Activated CD8-positive, alpha-beta T cell treated with anti-CD3 and anti-CD28 coated beads for 36 hours (primary cell): Measurements from ENCODE around the gene TRIML1. TPM values are rescaled to one million over a fixed set of nuclear protein-coding genes. Genes with fewer than 3 reads are reported as not detected.
"Not testable (repeated sequence)": the region's sequence is repeated elsewhere in the genome, so short reads cannot be mapped to it uniquely, and the experiment has no call there.

Experiments
- ATAC-seq: fragments of 200-7000 bp; cut with Tn5 transposase; one replicate; pipeline ENCODE4 v1.10.0; 2021; ENCODE audit warnings: mild to moderate bottlenecking, moderate library complexity
- CTCF ChIA-PET: fragments of 350-600 bp; sonication (Branson Sonifier 250); formaldehyde crosslinking; loops from one replicate; lab custom pipeline; 2021; ENCODE audit warnings: antibody characterized with exemption; lab: Charles Lee
- POLR2A ChIA-PET: fragments of 350-600 bp; sonication (Branson Sonifier 250); formaldehyde crosslinking; loops from one replicate; lab custom pipeline; 2021; ENCODE audit warnings: antibody characterized with exemption; lab: Charles Lee
- DNase-seq: peaks from one replicate; pipeline ENCODE4 v3.0.0-alpha.2; 2020
- H3K27ac Mint-ChIP-seq: one replicate; pipeline ENCODE4 v1.8.0; 2021; ENCODE audit warnings: mild to moderate bottlenecking, mixed read lengths
- H3K27me3 Mint-ChIP-seq: one replicate; pipeline ENCODE4 v1.8.0; 2021; ENCODE audit warnings: mixed read lengths
- H3K36me3 Mint-ChIP-seq: one replicate; pipeline ENCODE4 v1.8.0; 2021; ENCODE audit warnings: low read depth, mixed read lengths
- H3K4me1 Mint-ChIP-seq: one replicate; pipeline ENCODE4 v1.8.0; 2021; ENCODE audit warnings: low read depth, mixed read lengths
- H3K4me3 Mint-ChIP-seq: one replicate; pipeline ENCODE4 v1.8.0; 2021; ENCODE audit warnings: mild to moderate bottlenecking, moderate library complexity, mixed read lengths
- H3K9me3 Mint-ChIP-seq: one replicate; pipeline ENCODE4 v1.8.0; 2021; ENCODE audit warnings: mixed read lengths
- CTCF ChIP-seq: fragments of 200-600 bp; IDR thresholded peaks from one replicate; pipeline ENCODE4 v1.8.0; 2022; ENCODE audit warnings: antibody characterized with exemption, mild to moderate bottlenecking
- intact Hi-C: fragments of 100-400 bp; cut with micrococcal nuclease; formaldehyde crosslinking; loops from one replicate; pipeline ENCODE4 v1.10.0; 2022
- total RNA-seq, 2 experiments: library from RNA; stranded (reverse); gene quantifications; one replicate each; pipeline ENCODE4 v1.2.3, GENCODE V29; 2021

The TRIML1 gene
- total RNA-seq, 2 experiments from 2014 or later: not detected

GRCh38 chr4:188147776-188148175 lies 8.5 kb downstream of the TRIML1 start:
- H3K4me1 Mint-ChIP-seq: no peaks in the 10 kb centered on the region
- CTCF ChIA-PET: no interaction called here
- no peaks in the 10 kb centered on the region for H3K36me3 Mint-ChIP-seq
- H3K9me3 Mint-ChIP-seq: peaks cover 3% of the 10 kb centered on the region
- DNase-seq: no peak
- POLR2A ChIA-PET: no interaction called here
- TF ChIP-seq CTCF: no peak
- no peak overlapping the region for H3K27ac Mint-ChIP-seq
- intact Hi-C loops: no loop called here
- H3K27me3 Mint-ChIP-seq: no peaks in the 10 kb centered on the region
- no peak overlapping the region for H3K4me3 Mint-ChIP-seq
- no peak for ATAC-seq

GRCh38 chr4:188154668-188155405 lies 15.6 kb downstream of the TRIML1 start:
- Mint-ChIP-seq H3K4me1 (no peaks in the 10 kb centered on the region), H3K4me3 (no peak overlapping the region), H3K27me3 (no peaks in the 10 kb centered on the region), H3K9me3 (peaks cover 8% of the 10 kb centered on the region), H3K36me3 (no peaks in the 10 kb centered on the region), H3K27ac (no peak overlapping the region)
- CTCF ChIA-PET: no interaction called here
- no peak for DNase-seq
- no peak for ATAC-seq
- TF ChIP-seq CTCF: no peak
- intact Hi-C loops: no loop called here
- POLR2A ChIA-PET: no interaction called here

GRCh38 chr4:188158336-188158735 lies 19.1 kb downstream of the TRIML1 start:
- H3K4me3 Mint-ChIP-seq: no peak overlapping the region
- peaks cover 8% of the 10 kb centered on the region for H3K9me3 Mint-ChIP-seq
- no peak for ATAC-seq
- DNase-seq: no peak
- H3K27me3 Mint-ChIP-seq: no peaks in the 10 kb centered on the region
- H3K27ac Mint-ChIP-seq: no peak overlapping the region
- intact Hi-C loops: no loop called here
- ChIA-PET CTCF (no interaction called here), POLR2A (no interaction called here)
- no peaks in the 10 kb centered on the region for H3K4me1 Mint-ChIP-seq
- TF ChIP-seq CTCF: no peak
- no peaks in the 10 kb centered on the region for H3K36me3 Mint-ChIP-seq

DNA sequence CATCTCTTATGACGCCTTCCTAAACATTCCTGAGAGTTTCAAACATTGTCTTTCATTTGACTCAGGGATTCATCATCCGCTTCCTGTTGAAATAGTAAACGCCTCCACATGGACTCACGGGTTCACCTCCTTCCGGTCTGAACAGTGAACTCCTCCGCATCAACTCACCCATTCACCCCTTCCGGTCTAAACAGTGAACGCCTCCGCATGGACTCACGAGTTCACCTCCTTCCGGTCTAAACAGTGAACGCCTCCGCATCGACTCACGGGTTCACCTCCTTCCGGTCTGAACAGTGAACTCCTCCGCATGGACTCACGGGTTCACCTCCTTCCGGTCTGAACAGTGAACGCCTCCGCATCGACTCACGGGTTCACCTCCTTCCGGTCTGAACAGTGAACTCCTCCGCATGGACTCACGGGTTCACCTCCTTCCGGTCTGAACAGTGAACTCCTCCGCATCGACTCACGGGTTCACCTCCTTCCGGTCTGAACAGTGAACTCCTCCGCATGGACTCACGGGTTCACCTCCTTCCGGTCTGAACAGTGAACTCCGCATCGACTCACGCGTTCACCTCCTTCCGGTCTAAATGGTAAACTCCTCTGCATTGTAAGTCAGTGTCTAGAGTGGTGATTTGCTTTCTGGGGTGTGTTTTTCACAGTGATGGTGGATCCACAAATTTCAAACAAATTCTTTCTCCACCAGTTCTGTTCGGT lies 20.4 kb downstream of the TRIML1 start:
- H3K36me3 Mint-ChIP-seq, H3K9me3 Mint-ChIP-seq, H3K4me1 Mint-ChIP-seq, H3K27ac Mint-ChIP-seq, ATAC-seq, POLR2A ChIA-PET, DNase-seq, intact Hi-C loops, CTCF ChIA-PET, H3K4me3 Mint-ChIP-seq, H3K27me3 Mint-ChIP-seq: not testable (repeated sequence)

GRCh38 chr4:188160406-188160805 lies 21.2 kb downstream of the TRIML1 start:
- Mint-ChIP-seq H3K4me1 (no peaks in the 10 kb centered on the region), H3K27me3 (no peaks in the 10 kb centered on the region), H3K27ac (no peak overlapping the region), H3K4me3 (no peak overlapping the region), H3K9me3 (peaks cover 6% of the 10 kb centered on the region), H3K36me3 (no peaks in the 10 kb centered on the region)
- POLR2A ChIA-PET: no interaction called here
- no peak for TF ChIP-seq CTCF
- no peak for DNase-seq
- intact Hi-C loops: no loop called here
- CTCF ChIA-PET: no interaction called here
- ATAC-seq: no peak
